ENCODE data around the gene TRAF3IP1.

Gene TRAF3IP1

GRCh38 chr2:238425505-238425978 is 105.2 kb downstream of the TRAF3IP1 start:
- in situ Hi-C loops (cut with MboI; ENCODE audit: low sequenced_read_pairs, unreplicated experiment), result no loop called here
- TF ChIP-seq CTCF (IDR thresholded peaks at IDR 0.05; ENCODE audit: borderline replicate concordance, control extremely low read depth, extremely low read depth, insufficient read depth, missing control alignments), result no peak
- DNase-seq (ENCODE audit: low spot score), result no peak

- in situ Hi-C loops (cut with MboI; ENCODE audit: low sequenced_read_pairs, unreplicated experiment), result no loop called here
- no peak for TF ChIP-seq CTCF (IDR thresholded peaks at IDR 0.05; ENCODE audit: borderline replicate concordance, control extremely low read depth, extremely low read depth, insufficient read depth, missing control alignments)
- DNase-seq (ENCODE audit: low spot score), result no peak
Observed at GRCh38 chr2:238425979-238426567, 105.8 kb downstream of the TRAF3IP1 start.

- in situ Hi-C loops (cut with MboI; ENCODE audit: low sequenced_read_pairs, unreplicated experiment), result no loop called here
- peak; percentile 94 for DNase-seq (ENCODE audit: low spot score)
- TF ChIP-seq CTCF (IDR thresholded peaks at IDR 0.05; ENCODE audit: borderline replicate concordance, control extremely low read depth, extremely low read depth, insufficient read depth, missing control alignments), result no peak
Observed at GRCh38 chr2:238426568-238427434, 106.5 kb downstream of the TRAF3IP1 start, which contains the start of gene ASB1. Gene ASB1, plus strand, starts transcription at chr2:238426927. Its CDS starts 144 bp downstream, at chr2:238427071.

GRCh38 chr2:238427435-238428162 is 107.3 kb downstream of the TRAF3IP1 start:
- TF ChIP-seq CTCF (IDR thresholded peaks at IDR 0.05; ENCODE audit: borderline replicate concordance, control extremely low read depth, extremely low read depth, insufficient read depth, missing control alignments), result no peak
- in situ Hi-C loops (cut with MboI; ENCODE audit: low sequenced_read_pairs, unreplicated experiment), result no loop called here
- DNase-seq (ENCODE audit: low spot score), result no peak

GRCh38 chr2:238428866-238429265 is 108.5 kb downstream of the TRAF3IP1 start:
- in situ Hi-C loops (cut with MboI; ENCODE audit: low sequenced_read_pairs, unreplicated experiment), result no loop called here
- DNase-seq (ENCODE audit: low spot score), result no peak
- TF ChIP-seq CTCF (IDR thresholded peaks at IDR 0.05; ENCODE audit: borderline replicate concordance, control extremely low read depth, extremely low read depth, insufficient read depth, missing control alignments), result no peak

GRCh38 chr2:238430781-238431180 is 110.5 kb downstream of the TRAF3IP1 start:
- DNase-seq (ENCODE audit: low spot score), result no peak
- in situ Hi-C loops (cut with MboI; ENCODE audit: low sequenced_read_pairs, unreplicated experiment), result no loop called here
- no peak for TF ChIP-seq CTCF (IDR thresholded peaks at IDR 0.05; ENCODE audit: borderline replicate concordance, control extremely low read depth, extremely low read depth, insufficient read depth, missing control alignments)
